GM19324 (cell line): ENCODE results near the gene TRAM2.

Source experiments
- ATAC-seq: cut with Tn5 transposase; IDR thresholded peaks from one replicate; pipeline ENCODE4 v1.9.1; 2021; ENCODE audit warnings: mild to moderate bottlenecking, moderate library complexity; ENCODE audit not compliant: unreplicated experiment, low FRiP score

Gene TRAM2

DNA sequence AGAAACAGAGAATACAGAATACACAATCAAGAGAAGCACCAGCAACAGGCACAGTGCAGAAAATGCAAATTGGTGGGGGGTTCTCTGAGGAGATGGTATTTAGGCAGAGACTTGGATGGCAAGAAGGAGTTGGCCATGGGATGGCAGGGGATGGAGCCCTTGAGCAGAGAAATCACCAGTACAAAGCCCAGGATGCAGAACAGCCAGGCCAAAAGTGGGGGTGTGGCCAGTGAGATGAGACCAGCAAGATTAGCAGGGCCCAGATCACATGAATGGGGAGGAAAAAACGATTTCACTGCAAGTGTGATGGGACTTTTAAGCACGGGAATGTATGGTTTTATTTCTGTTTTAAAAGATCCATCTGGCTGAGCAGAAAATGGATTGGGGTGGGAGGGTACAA is 63.4 kb downstream of the TRAM2 start:
- no peak for ATAC-seq

DNA sequence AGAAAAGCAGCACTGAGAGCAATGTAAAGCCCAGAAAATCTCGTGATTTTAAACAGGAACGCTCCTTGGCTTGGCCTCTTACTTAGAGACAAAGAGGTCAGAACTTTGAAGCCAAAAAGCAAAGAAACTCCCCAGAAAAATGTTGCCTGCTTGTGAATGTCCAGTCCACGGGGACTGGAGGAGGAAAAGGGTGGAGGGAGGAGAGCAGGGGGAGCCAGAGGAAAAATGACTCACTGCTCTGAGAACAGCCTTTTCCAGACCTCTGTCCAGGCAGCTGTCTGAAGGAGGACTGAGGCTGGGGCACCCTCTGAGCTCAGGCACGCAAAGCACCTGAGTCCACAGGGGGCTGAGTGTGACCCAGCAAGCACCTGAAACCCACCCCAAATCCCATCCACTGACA is 64.7 kb downstream of the TRAM2 start:
- ATAC-seq = no peak

DNA sequence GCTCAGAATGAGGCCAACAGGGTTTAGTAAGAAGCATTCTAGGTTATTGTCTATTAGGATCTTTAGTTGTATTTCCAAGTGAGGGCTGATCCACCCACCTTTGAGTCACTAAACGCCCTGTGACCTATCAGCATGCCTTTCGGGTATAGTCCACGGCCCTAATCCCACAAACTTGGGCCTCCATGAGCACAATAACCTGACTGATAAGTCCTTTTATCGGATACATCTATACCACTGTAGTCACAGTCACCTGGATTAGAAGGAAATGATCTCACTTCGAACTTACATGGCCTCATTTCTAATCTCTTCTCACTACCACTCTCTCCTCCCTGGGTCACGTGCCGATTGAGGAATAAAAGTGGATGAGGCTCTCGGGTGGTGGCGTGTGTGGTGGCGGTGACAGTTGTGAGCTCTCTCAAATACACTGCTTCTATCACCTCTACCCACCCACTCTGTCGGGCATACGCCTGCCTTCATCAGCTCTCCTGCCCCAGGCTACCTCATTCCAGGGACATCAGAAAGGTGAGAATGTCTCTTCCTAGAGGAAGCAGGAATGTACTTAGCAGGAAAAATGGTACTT is 65.2 kb downstream of the TRAM2 start:
- ATAC-seq = no peak

GRCh38 chr6:52511163-52511562 is 65.7 kb downstream of the TRAM2 start:
- ATAC-seq = no peak

- no peak for ATAC-seq
Measured at GRCh38 chr6:52510213-52510562, 66.7 kb downstream of the TRAM2 start.

GRCh38 chr6:52509281-52510212 is 67.3 kb downstream of the TRAM2 start:
- ATAC-seq = no peak

DNA sequence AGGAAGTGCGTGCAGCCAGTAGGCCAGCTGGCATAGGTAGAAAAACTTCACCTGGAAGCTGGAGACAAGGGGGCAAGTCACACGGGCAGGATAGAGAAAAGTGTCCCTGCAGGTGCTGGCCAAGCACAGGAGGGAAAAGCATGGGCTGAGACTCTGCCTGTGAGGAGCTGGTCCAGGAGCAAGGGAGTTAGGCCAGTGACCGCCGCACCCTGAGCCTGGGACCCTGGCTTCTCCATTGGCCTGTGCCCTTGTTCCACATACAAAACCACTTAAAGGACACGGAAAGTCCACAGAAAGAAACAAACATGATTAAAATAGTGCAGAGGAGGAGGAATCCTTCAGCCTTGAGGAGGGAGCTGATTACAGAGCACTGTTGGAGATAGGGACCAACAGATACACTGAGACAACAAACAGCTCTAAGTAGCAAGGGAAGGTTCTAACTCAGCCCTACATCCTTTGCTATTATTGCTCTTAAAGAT is 68.6 kb downstream of the TRAM2 start:
- ATAC-seq = no peak

DNA sequence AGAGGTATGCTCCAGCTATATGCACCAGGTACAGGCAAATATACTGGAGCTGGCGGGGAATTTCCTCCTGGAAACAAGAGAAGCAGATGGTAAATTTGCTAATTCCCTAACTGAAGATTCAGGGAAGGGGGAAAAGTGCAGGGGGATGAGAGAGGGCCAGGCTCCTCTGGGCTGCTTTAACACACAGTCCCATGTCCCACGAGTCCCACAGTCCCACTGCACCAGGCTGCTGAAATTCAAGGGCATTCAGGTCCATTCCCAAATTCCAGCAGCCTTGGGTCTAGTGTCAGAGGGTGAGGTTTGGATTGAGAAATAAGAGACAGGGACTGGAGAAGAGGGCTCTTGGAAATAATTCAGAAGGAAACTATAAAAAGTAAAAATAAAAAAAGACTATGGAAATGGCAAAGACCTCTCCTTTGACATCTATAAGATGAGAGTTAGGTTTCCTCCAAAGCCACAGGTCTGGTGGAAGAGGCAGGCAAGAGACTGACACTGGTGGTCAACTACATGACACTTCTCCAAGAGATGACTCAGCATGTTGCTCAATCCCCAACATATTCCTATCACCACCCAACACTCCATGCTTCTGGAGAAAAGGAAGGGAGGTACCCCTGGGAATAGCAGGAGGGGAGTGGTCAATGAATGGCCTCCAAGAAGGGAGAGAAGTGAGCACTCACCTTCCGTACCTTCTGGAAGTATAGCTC is 69.2 kb downstream of the TRAM2 start:
- no peak for ATAC-seq

GRCh38 chr6:52506476-52506875 is 70.4 kb downstream of the TRAM2 start:
- ATAC-seq = no peak

DNA sequence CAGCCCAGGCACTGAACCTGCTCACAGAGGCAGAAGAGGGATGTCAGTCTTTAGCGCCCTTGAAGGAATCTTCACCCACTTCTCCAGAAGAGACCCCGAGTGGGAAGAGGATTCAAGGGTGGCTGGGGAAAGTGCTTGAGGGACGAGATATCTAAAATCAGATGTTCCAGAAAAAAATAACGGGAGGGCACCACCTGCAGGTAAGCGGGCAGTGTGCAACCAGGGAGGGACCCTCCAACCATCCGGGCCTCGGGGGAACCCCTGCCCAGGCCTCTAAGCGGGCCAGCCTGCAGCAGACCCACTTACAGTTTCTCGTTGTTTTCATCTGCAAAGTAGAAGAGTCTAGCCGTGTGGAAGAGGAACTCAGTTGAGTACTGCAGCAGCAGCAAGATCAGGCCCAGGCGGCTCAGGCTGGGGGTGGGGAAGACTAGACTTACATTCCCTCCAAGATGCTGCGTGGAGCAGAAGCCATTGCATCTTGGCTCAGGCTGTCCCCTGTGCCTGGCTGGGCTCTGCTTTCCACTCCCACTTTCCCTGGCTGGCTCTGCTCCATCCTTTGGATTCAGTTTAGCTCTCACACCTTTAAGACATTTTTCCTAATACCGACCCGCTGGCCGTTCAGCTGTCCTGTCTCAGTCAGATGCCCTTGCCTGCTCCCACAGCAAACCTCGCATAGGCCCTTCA is 71.0 kb downstream of the TRAM2 start:
- ATAC-seq = no peak

- no peak for ATAC-seq
Measured at GRCh38 chr6:52504782-52505136, 72.1 kb downstream of the TRAM2 start.

DNA sequence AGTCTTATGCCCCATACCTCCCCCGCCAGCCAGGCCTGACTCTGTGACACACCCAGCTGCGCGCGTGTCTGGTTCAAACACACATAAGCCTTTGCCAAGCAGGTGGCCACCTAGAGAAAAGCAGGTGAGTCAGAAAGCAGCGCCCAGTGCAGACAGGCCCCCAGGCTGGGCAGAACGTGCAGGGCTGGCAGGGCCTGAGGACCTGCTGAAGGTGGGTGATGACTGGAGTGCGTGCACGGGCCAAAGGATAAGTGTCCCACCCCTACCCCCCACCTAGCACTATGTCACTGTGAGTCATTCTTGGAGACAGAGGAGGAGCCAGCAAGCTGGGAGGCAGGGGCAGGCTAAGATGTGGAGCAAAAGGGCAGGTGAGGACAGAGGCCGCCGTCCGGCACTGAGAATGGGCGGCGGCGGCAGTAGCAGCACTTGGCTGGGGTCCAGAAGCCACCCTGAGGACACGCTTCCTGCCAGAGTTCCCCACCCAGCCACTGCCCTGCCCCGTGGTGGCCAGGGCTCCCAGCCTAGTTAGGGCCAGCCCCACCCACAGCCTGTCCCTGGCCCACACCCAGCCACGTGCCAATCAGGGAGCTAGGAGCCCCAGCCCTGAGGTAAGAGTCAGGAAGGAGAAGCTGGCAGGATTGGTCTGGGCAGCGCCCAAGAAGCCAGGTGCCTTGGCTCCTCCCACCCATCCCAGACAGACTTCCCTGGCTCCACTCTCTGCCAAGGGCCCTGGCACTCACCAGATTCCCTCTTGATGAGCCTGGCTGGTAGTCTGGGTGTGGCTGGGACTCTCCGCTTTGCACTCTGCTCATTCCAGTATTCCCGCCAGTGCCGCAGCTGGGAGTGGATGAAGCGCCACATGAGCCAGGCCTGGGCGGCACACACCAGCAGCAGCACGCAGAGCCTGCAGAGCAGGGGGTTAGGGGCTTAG is 72.7 kb downstream of the TRAM2 start:
- no peak for ATAC-seq

DNA sequence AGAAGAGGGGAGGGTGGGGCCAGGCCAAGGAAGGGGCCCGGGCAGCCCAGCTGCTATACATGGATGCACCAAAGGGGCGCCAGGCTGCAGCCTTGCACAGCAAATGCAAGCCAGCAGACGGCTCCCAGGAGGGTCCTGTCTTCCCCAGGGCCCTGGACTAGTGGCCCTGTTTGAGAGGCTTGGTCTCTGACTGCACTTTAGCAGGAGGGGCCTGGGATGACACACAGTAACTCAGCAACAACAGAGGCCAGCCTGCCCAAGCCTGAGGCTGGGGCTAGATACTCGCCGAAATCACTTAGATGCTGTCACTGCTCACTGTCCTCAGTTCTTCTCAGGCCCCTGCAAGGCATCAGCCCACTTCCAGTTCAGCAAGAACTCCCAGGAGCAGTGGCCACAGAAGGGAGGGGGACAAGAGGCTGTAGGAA is 73.5 kb downstream of the TRAM2 start:
- ATAC-seq = no peak

GRCh38 chr6:52502306-52503029 is 74.4 kb downstream of the TRAM2 start:
- ATAC-seq = no peak

GRCh38 chr6:52500238-52501129 is 76.4 kb downstream of the TRAM2 start:
- ATAC-seq = no peak

DNA sequence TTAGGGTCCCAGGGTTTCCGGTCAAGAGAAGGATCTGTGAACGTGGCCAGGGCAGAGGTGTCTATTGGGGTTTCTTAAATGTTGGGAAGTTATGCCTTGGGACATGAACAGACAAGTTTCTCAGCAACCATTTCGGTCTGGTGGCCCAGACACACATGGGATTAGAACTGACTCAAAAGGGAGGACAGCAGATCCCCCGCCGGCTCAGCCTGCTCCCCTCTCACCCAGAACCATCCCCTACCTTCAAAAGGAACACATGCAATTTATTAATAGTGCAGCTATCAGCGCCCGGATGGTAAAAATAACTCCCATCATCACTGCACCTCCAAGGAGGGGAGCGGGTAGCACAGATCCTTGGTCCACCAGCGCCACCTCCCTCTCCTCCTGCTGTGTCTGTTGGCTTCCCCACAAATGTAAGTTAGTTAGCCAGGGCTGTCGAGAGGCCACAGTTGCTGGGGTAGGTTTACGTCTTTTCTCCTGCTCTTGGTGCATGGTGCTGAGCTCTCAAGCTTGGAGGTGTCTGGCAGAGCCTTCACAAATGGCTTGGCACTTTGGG is 77.1 kb downstream of the TRAM2 start:
- ATAC-seq = no peak

DNA sequence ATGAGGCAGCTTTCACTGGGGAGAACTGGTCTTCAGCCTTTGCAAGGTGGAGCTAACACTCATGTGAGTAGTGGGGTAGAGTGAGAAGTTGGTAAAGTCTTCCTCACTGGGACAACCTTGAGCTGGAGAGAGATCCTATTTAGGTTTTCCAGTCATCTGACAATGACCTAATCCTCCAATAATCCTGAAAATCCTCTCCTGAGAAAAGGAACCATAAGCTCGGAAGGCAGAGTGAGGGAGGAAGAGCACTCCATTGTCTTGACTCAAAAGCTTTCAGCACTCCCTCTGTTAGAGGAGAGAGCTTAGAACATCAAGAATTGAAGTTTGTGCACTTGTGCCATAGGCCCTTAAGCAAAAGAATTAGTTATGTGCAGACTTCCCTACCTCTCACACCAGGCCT is 77.8 kb downstream of the TRAM2 start:
- no peak for ATAC-seq

DNA sequence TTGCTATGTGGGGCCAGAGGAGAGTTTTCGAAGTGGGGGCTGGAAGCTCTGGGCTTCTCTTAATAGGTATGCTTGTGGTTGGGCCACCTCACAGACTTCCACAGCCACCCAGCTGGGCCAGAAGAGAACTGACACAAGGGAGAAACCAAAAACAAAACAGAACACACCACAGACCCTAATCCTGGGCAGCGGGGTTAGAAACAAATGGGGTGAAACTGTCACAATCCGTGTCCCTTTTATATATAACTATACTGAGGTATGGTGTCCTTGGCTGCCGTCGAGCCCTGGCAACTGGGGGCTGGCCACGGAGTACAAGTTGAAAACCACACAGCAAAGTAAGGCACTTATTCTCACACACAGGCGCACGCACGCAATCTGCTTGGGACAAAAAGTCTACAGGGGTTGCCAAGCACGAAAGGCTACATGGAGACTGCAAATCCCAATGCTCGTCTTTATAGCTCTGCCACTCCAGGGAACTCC is 78.3 kb downstream of the TRAM2 start:
- ATAC-seq = peak; percentile 31
